ENCODE data around the gene GMDS. TPM values are rescaled to one million over a fixed set of nuclear protein-coding genes. Genes with fewer than 3 reads are reported as not detected.

GMDS gene
- total and polyA plus RNA-seq, 2 of the 13 experiments (the other 11 are each of a cell fraction or from before 2014, with no cell fraction given) = 64.4 to 112 TPM

- Histone ChIP-seq H3K27ac (ENCODE audit: extremely low read length, insufficient read depth, low read length) (no peak overlapping the region), H3K9ac (ENCODE audit: insufficient read depth, low read depth, low read length) (no peak overlapping the region), H3K4me2 (ENCODE audit: low read depth, low read length) (no peak overlapping the region), H2AFZ (ENCODE audit: low read length) (no peak overlapping the region), H3K36me3 (replicated peaks in 1 of 2; ENCODE audit: control insufficient read depth in 1 of 2, insufficient read depth in 2 of 2, low read length in 2 of 2) (no peaks in the 10 kb centered on the region; a peak in 1 of 5 replicates), H3K79me2 (ENCODE audit: insufficient read depth, low read length) (peaks cover 5% of the 10 kb centered on the region), H3K4me1 (ENCODE audit: insufficient read depth, low read length) (no peaks in the 10 kb centered on the region; the same call in 1 of the 2 replicates), H4K20me1 (ENCODE audit: insufficient read depth, low read length) (no peaks in the 10 kb centered on the region), H3K4me3 (replicated peaks in 1 of 3; ENCODE audit: insufficient read depth in 1 of 3, low read depth in 2 of 3, low read length in 3 of 3) (no peak overlapping the region), H3K9me3 (ENCODE audit: low read length) (no peaks in the 10 kb centered on the region), H3K27me3 (ENCODE audit: control insufficient read depth in 1 of 2, insufficient read depth in 2 of 2, low read length in 2 of 2) (no peaks in the 10 kb centered on the region)
- no peak for FAIRE-seq
- no peak for ATAC-seq
- ChIA-PET CTCF (ENCODE audit: low intra/inter-chr PET ratio, low total read pairs) (no interaction called here), POLR2A (no interaction called here)
- in situ Hi-C loops (cut with HindIII; ENCODE audit: extremely low pct_ligation_motif_present, low pct_unique_long_range_greater_than_20kb) (no loop called here), intact Hi-C loops (cut with micrococcal nuclease; ENCODE audit: unreplicated experiment) (no loop called here)
- no peak for DNase-seq (ENCODE audit: low spot score)
- BruUV-seq (replicated peaks) = no TSS peak
- TF ChIP-seq ZNF557 (CRISPR knock-in tag; IDR thresholded peaks at IDR 0.05) = no peak
- no peak for TF ChIP-seq SIX4 (CRISPR knock-in tag; IDR thresholded peaks at IDR 0.05)
- TF ChIP-seq TGIF2 (CRISPR knock-in tag; IDR thresholded peaks at IDR 0.05) = no peak
- no peak for TF ChIP-seq ZNF746 (CRISPR knock-in tag; IDR thresholded peaks at IDR 0.05)
- TF ChIP-seq PRMT3 (CRISPR knock-in tag; IDR thresholded peaks at IDR 0.05; ENCODE audit: borderline replicate concordance, low read depth) = no peak
- TF ChIP-seq, protein P1, sequence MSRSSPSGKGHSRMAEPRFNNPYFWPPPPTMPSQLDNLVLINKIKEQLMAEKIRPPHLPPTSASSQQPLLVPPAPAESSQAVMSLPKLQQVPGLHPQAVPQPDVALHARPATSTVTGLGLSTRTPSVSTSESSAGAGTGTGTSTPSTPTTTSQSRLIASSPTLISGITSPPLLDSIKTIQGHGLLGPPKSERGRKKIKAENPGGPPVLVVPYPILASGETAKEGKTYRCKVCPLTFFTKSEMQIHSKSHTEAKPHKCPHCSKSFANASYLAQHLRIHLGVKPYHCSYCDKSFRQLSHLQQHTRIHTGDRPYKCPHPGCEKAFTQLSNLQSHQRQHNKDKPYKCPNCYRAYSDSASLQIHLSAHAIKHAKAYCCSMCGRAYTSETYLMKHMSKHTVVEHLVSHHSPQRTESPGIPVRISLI (CRISPR knock-in tag; IDR thresholded peaks at IDR 0.05; ENCODE audit: borderline replicate concordance) = no peak
- no peak for TF ChIP-seq MNT (IDR thresholded peaks at IDR 0.05)
- no peak for TF ChIP-seq KLF12 (CRISPR knock-in tag; IDR thresholded peaks at IDR 0.05; ENCODE audit: borderline replicate concordance)
- TF ChIP-seq, protein P2, sequence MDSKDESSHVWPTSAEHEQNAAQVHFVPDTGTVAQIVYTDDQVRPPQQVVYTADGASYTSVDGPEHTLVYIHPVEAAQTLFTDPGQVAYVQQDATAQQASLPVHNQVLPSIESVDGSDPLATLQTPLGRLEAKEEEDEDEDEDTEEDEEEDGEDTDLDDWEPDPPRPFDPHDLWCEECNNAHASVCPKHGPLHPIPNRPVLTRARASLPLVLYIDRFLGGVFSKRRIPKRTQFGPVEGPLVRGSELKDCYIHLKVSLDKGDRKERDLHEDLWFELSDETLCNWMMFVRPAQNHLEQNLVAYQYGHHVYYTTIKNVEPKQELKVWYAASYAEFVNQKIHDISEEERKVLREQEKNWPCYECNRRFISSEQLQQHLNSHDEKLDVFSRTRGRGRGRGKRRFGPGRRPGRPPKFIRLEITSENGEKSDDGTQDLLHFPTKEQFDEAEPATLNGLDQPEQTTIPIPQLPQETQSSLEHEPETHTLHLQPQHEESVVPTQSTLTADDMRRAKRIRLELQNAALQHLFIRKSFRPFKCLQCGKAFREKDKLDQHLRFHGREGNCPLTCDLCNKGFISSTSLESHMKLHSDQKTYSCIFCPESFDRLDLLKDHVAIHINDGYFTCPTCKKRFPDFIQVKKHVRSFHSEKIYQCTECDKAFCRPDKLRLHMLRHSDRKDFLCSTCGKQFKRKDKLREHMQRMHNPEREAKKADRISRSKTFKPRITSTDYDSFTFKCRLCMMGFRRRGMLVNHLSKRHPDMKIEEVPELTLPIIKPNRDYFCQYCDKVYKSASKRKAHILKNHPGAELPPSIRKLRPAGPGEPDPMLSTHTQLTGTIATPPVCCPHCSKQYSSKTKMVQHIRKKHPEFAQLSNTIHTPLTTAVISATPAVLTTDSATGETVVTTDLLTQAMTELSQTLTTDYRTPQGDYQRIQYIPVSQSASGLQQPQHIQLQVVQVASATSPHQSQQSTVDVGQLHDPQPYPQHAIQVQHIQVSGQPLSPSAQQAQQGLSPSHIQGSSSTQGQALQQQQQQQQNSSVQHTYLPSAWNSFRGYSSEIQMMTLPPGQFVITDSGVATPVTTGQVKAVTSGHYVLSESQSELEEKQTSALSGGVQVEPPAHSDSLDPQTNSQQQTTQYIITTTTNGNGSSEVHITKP (CRISPR knock-in tag; IDR thresholded peaks at IDR 0.05; ENCODE audit: low read depth) = no peak
- no peak for TF ChIP-seq RXRA (CRISPR knock-in tag; IDR thresholded peaks at IDR 0.05)
- no peak for TF ChIP-seq HDAC6 (IDR thresholded peaks at IDR 0.05; ENCODE audit: low read depth, low read length)
- no peak for TF ChIP-seq ZBTB7A (CRISPR knock-in tag; IDR thresholded peaks at IDR 0.05)
- TF ChIP-seq CHCHD3 (CRISPR knock-in tag; IDR thresholded peaks at IDR 0.05) = no peak
- TF ChIP-seq ZNF83 (CRISPR knock-in tag; IDR thresholded peaks at IDR 0.05; ENCODE audit: borderline replicate concordance) = no peak
- no peak for TF ChIP-seq ZSCAN29 (CRISPR knock-in tag; conservative IDR thresholded peaks at IDR 0.05)
- no peak for TF ChIP-seq SALL2 (CRISPR knock-in tag; IDR thresholded peaks at IDR 0.05)
- TF ChIP-seq ZC3H13 (CRISPR knock-in tag; IDR thresholded peaks at IDR 0.05) = no peak
- TF ChIP-seq, protein P3, sequence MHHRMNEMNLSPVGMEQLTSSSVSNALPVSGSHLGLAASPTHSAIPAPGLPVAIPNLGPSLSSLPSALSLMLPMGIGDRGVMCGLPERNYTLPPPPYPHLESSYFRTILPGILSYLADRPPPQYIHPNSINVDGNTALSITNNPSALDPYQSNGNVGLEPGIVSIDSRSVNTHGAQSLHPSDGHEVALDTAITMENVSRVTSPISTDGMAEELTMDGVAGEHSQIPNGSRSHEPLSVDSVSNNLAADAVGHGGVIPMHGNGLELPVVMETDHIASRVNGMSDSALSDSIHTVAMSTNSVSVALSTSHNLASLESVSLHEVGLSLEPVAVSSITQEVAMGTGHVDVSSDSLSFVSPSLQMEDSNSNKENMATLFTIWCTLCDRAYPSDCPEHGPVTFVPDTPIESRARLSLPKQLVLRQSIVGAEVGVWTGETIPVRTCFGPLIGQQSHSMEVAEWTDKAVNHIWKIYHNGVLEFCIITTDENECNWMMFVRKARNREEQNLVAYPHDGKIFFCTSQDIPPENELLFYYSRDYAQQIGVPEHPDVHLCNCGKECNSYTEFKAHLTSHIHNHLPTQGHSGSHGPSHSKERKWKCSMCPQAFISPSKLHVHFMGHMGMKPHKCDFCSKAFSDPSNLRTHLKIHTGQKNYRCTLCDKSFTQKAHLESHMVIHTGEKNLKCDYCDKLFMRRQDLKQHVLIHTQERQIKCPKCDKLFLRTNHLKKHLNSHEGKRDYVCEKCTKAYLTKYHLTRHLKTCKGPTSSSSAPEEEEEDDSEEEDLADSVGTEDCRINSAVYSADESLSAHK (CRISPR knock-in tag; IDR thresholded peaks at IDR 0.05; ENCODE audit: borderline replicate concordance) = no peak
Measured at GRCh38 chr6:2020909-2021308, 224.5 kb downstream of the GMDS start.
